HCT116 (cell line): ENCODE results near the gene TRPV2. TPM values are rescaled to one million over a fixed set of nuclear protein-coding genes. Genes with fewer than 3 reads are reported as not detected.
A peak's percentile ranks its signal among the peaks of the same experiment; 100 is the strongest.

Experiments used
- ATAC-seq: fragments of 200-7000 bp; cut with Tn5 transposase; 2 replicates; pipeline ENCODE4 v1.9.1; 2020; ENCODE audit warnings: mild to moderate bottlenecking, moderate library complexity
- BruUV-seq: library from RNA; stranded (reverse); fragments of 400-500 nt; replicated peaks from 2 replicates; lab custom pipeline; 2021; lab: Mats Ljungman, UMichigan
- CTCF ChIA-PET: fragments of 300-600 bp; sonication (Branson Sonifier 250); formaldehyde crosslinking; loops from one replicate; lab custom pipeline; 2021; ENCODE audit warnings: antibody characterized with exemption; lab: Charles Lee
- POLR2A ChIA-PET: fragments of 300-600, 350-600 bp; sonication (Branson Sonifier 250); formaldehyde crosslinking; loops from one replicate; lab custom pipeline; 2021; ENCODE audit warnings: antibody characterized with exemption; lab: Charles Lee
- RAD21 ChIA-PET, 2 experiments: fragments of 300-600 bp; sonication (Branson Sonifier 250); formaldehyde crosslinking; loops; one replicate each; lab custom pipeline; 2023; ENCODE audit warnings: low total read pairs in 2 of 2; ENCODE audit not compliant: uncharacterized antibody in 2 of 2, unreplicated experiment in 2 of 2, low non-redundant PET in 1 of 2; lab: Charles Lee
- DNase-seq: peaks from one replicate; pipeline ENCODE4 v3.0.0-alpha.2; 2010; ENCODE audit warnings: low read depth, low spot score
- H2AFZ ChIP-seq: fragments of 200-600 bp; shearing (Covaris generic), sonication (generic); 2 replicates; pipeline ENCODE4 v1.6.1; 2017; ENCODE audit warnings: low read depth, mixed run types, mixed read lengths, antibody characterized with exemption, low read length; ENCODE audit not compliant: poor library complexity, severe bottlenecking
- H3K27ac ChIP-seq: 2 replicates; pipeline ENCODE4 v1.5.1; 2012; ENCODE audit warnings: low read depth, low read length
- H3K27me3 ChIP-seq: fragments of 200-600 bp; sonication (generic); 2 replicates; pipeline ENCODE4 v1.6.1; 2016; ENCODE audit warnings: mixed run types, low read length, mixed read lengths; ENCODE audit not compliant: insufficient read depth
- H3K36me3 ChIP-seq, 2 experiments: fragments of 200-500 bp in 1 of 2; fragments of 200-600 bp in 1 of 2; sonication (Bioruptor generic) in 1 of 2; sonication (generic) in 1 of 2; 2 replicates each; pipeline versions ENCODE4 v1.5.1 to v1.6.1; 2014 to 2016; ENCODE audit warnings: low read length in 2 of 2, inconsistent platforms in 1 of 2, mixed read lengths in 1 of 2, mixed run types in 1 of 2; ENCODE audit not compliant: insufficient read depth in 2 of 2, control insufficient read depth in 1 of 2
- H3K4me1 ChIP-seq, 2 experiments: fragments of 200-600 bp in 1 of 2; sonication (generic) in 1 of 2; 2 replicates each; pipeline versions ENCODE4 v1.5.1 to v1.6.1; 2012 to 2017; ENCODE audit warnings: low read length in 2 of 2, inconsistent platforms in 1 of 2, mild to moderate bottlenecking in 1 of 2, mixed read lengths in 1 of 2, mixed run types in 1 of 2, moderate library complexity in 1 of 2; ENCODE audit not compliant: insufficient read depth in 2 of 2, control insufficient read depth in 1 of 2
- H3K4me2 ChIP-seq: fragments of 200-600 bp; sonication (generic); 2 replicates; pipeline ENCODE4 v1.6.1; 2017; ENCODE audit warnings: mixed run types, low read length, mixed read lengths
- H3K4me3 ChIP-seq, 2 experiments: fragments of 200-600 bp in 1 of 2; sonication (generic) in 1 of 2; replicated peaks in 1 of 2; 2 replicates each; pipeline ENCODE4 v1.5.1; 2011 to 2016; ENCODE audit warnings: low read length in 2 of 2, control low read depth in 1 of 2, low read depth in 1 of 2, mild to moderate bottlenecking in 1 of 2, mixed read lengths in 1 of 2, mixed run types in 1 of 2
- H3K79me2 ChIP-seq: fragments of 200-600 bp; sonication (generic); 2 replicates; pipeline ENCODE4 v1.6.1; 2017; ENCODE audit warnings: mild to moderate bottlenecking, mixed run types, low read length, moderate library complexity, mixed read lengths; ENCODE audit not compliant: insufficient read depth
- H3K9ac ChIP-seq: fragments of 200-600 bp; sonication (generic); 2 replicates; pipeline ENCODE4 v1.6.1; 2016; ENCODE audit warnings: low read length, mixed read lengths
- H3K9me2 ChIP-seq: fragments of 200-600 bp; sonication (generic), shearing (Covaris generic); 2 replicates; pipeline ENCODE4 v1.6.1; 2017; ENCODE audit warnings: mixed run types, mild to moderate bottlenecking, moderate library complexity; ENCODE audit not compliant: insufficient read depth
- H3K9me3 ChIP-seq, 2 experiments: fragments of 200-500 bp in 1 of 2; fragments of 200-600 bp in 1 of 2; sonication (Bioruptor generic) in 1 of 2; sonication (generic) in 1 of 2; 2 replicates each; pipeline ENCODE4 v1.6.1; 2014 to 2017; ENCODE audit warnings: low read length in 2 of 2, mixed read lengths in 2 of 2, inconsistent platforms in 1 of 2, low read depth in 1 of 2, mild to moderate bottlenecking in 1 of 2, mixed run types in 1 of 2, moderate library complexity in 1 of 2; ENCODE audit not compliant: control insufficient read depth in 1 of 2, insufficient read depth in 1 of 2
- H4K20me1 ChIP-seq: fragments of 200-600 bp; sonication (generic), shearing (Covaris generic); 2 replicates; pipeline ENCODE4 v1.6.1; 2017; ENCODE audit warnings: mixed run types, mild to moderate bottlenecking, moderate library complexity; ENCODE audit not compliant: insufficient read depth
- CBX3 ChIP-seq: IDR thresholded peaks from 2 replicates; pipeline ENCODE4 v1.6.1; 2012; ENCODE audit warnings: low read depth
- EGR1 ChIP-seq: IDR thresholded peaks from 2 replicates; pipeline ENCODE4 v1.6.1; 2012; ENCODE audit warnings: low read depth
- POLR2AphosphoS5 ChIP-seq: IDR thresholded peaks from 2 replicates; pipeline ENCODE4 v1.6.1; 2011; ENCODE audit warnings: mild to moderate bottlenecking, low read depth, low read length, moderate library complexity
- intact Hi-C: fragments of 100-400 bp; cut with micrococcal nuclease; formaldehyde crosslinking; loops from 2 replicates; pipeline ENCODE4 v1.10.0; 2022
- total RNA-seq: library from RNA; stranded (reverse); gene quantifications from one replicate; pipeline ENCODE4 v1.2.1, GENCODE V29; 2021; ENCODE audit not compliant: unreplicated experiment

Gene TRPV2
- total RNA-seq, 1 experiment from 2014 or later: 2.7 TPM

DNA sequence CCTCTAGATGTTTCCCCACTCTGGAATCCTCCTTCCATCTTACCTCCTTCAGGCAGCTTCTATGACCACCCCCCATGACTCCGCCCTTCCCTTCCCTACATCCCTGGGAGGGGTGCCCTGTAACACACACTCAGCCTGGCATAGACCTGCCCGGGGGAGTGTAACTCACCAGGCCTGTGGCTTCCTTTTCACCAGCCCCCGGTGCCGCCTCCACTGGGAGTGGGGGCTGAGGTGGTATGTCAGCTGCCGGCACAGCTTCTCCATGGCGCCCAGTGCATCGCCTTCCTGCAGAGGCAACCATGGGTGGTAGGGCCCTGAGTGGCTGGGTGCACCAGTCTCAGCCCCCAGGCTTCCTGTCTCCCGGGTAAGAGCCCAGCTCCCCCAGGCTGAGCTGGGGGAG is 32.3 kb downstream of the TRPV2 start:
- peaks cover 0 to 41% of the 10 kb centered on the region in 2 experiments; a peak in 2 of 4 replicates for H3K4me1 ChIP-seq
- H4K20me1 ChIP-seq: peaks cover 17% of the 10 kb centered on the region; the same call in 1 of the 2 replicates
- intact Hi-C loops: no loop called here
- DNase-seq: no peak
- H3K4me3 ChIP-seq: no peak overlapping the region
- ChIA-PET CTCF (no interaction called here), POLR2A (interaction anchor here (1.7 kb wide), 1 partner anchor 9 kb away, joined by 9 read pairs; no protein-coding TSS in a partner anchor), RAD21 (no interaction called here)
- no TSS peak for BruUV-seq
- H3K9me2 ChIP-seq: no peaks in the 10 kb centered on the region
- ATAC-seq: no peak
- H3K79me2 ChIP-seq: peaks cover 48% of the 10 kb centered on the region
- peaks cover 6 to 48% of the 10 kb centered on the region in 2 experiments; a peak in 3 of 4 replicates for H3K36me3 ChIP-seq
- H3K9ac ChIP-seq: no peak overlapping the region
- no peak overlapping the region for H2AFZ ChIP-seq
- H3K27ac ChIP-seq: peak overlapping the region; percentile 22; the same call in 1 of the 2 replicates
- no peak overlapping the region for H3K4me2 ChIP-seq
- H3K9me3 ChIP-seq: no peaks in the 10 kb centered on the region
- no peaks in the 10 kb centered on the region for H3K27me3 ChIP-seq
- TF ChIP-seq EGR1: no peak

GRCh38 chr17:16448490-16448889 is 33.1 kb downstream of the TRPV2 start:
- BruUV-seq: no TSS peak

More at GRCh38 chr17:16448490-16448889, 33.1 kb downstream of the TRPV2 start:
- Histone ChIP-seq H4K20me1 (peaks cover 14% of the 10 kb centered on the region; the same call in 1 of the 2 replicates), H3K9me3 (no peaks in the 10 kb centered on the region), H3K4me3 (no peak overlapping the region), H3K36me3 (peaks cover 4 to 39% of the 10 kb centered on the region in 2 experiments; a peak in 2 of 4 replicates), H3K27me3 (no peaks in the 10 kb centered on the region), H2AFZ (no peak overlapping the region), H3K4me2 (no peak overlapping the region), H3K27ac (no peak overlapping the region), H3K79me2 (peaks cover 40% of the 10 kb centered on the region; the same call in 1 of the 2 replicates), H3K9ac (no peak overlapping the region), H3K4me1 (peaks cover 0 to 33% of the 10 kb centered on the region in 2 experiments; a peak in 2 of 4 replicates), H3K9me2 (no peaks in the 10 kb centered on the region)
- RAD21 ChIA-PET: no interaction called here
- POLR2A ChIA-PET: interaction anchor here (1.7 kb wide), 1 partner anchor 10 kb away, joined by 9 read pairs; no protein-coding TSS in a partner anchor
- DNase-seq (no peak), ATAC-seq (no peak)
- TF ChIP-seq POLR2AphosphoS5 (0 out of 2 replicates have a peak, but pooled peaks have one; percentile 12), CBX3 (no peak)
- intact Hi-C loops: no loop called here
- CTCF ChIA-PET: no interaction called here
